Pons (tissue), 1 donor: Measurements from ENCODE around the gene LCOR.

Source experiments
- DNase-seq: peaks from one replicate; pipeline ENCODE4 v3.0.0-alpha.2; 2016; ENCODE audit warnings: low spot score

The LCOR gene

GRCh38 chr10:96987141-96987841 lies 155.2 kb downstream of the LCOR start:
- DNase-seq = no peak

DNA sequence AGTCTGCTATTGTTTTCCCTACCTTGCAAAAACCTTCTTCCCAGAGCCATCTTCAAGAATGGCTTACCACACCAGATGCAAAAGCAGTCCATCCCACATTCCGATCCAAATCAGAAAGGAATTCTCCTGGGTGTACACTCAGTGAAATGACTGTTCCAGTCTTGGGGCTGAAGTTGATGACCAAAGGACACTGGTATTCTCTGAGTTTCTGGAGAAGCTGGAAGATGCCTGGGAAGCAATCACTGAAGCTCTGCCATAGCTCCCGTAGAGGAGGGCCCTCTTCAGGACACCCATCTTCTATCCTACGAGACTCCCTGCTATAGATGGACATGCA lies 155.7 kb downstream of the LCOR start:
- no peak for DNase-seq

DNA sequence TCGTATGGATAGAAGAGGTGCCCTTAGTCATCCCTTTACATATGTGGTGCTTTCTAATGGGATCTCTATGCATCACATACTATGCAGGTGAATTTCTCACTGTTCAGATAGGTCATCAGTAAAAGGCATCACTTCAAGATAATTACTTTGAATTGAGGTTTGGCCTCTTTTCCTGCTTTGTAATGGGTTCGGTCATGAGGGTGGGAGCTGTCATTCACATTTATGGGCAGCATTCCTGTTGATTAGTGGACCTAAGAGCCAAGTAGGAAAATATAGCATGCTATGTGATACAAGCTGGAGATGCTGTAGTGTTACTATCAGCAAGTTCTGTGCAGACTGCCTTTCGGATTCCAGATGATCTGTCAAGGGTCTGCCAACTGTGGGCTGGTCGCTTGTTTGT lies 156.3 kb downstream of the LCOR start:
- DNase-seq = no peak

GRCh38 chr10:96991313-96991841 lies 159.3 kb downstream of the LCOR start:
- DNase-seq = no peak

GRCh38 chr10:96992721-96993120 lies 160.6 kb downstream of the LCOR start:
- no peak for DNase-seq

- DNase-seq = peak; percentile 20
Observed at GRCh38 chr10:96995851-96996250, 163.8 kb downstream of the LCOR start.

DNA sequence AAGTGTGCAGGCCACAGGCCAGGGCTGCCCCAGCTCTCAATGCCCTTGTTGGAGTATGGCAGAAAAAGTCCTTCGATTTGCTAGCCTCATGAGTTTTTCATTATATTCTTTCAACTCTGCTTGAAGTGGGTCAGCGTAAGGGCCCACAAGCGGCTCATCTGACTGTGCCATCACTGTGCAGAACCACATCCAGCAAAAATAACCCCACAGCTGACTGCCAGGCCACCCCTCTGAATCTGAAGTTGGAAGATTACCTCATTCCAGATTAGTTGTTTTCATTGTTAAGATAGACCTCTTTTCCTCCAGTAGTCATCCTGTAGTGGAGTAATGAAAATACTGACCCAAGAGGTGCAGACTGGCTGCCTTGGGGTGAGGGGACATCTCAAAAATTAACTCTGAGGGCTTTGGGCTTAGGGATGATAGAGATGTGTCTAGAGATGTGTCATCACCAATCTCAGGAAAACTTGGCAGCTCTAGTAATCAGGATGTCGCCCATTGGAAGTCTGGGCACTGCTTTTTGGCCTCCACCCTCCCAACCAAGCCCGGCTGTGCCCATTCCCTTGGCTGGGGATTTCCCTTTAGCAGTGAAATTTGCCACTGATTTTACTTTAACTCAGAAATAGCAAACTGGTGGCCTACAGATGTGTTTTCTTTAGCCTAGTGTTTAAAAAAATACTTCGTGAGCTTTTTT lies 164.3 kb downstream of the LCOR start:
- no peak for DNase-seq

DNA sequence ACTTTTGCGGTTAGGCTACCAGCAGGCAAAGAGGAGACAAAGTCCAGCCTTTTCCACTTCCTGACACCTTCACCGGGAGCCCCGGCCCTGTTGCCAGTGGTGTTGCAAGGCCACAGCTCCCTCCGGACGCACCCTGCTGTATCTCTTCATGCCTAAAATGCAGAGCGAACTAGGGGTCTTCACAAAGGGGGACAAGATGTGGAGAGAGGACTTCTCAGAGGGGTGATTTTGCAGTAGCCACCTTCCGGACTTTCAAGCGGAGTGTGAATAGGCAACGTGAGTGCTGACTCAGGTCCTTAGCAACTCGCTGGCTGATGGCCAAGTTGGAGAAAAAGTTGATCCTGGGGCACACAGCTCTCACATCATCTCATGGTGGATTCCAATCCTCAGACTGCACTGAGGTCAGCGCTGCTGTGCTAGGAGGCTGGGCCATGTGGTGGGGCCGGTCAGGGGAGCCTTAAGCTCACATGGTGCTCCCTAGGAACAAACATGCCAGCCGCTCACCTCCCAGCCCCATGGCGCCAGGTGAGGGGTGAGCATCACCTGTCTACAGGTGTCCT lies 166.3 kb downstream of the LCOR start:
- no peak for DNase-seq

DNA sequence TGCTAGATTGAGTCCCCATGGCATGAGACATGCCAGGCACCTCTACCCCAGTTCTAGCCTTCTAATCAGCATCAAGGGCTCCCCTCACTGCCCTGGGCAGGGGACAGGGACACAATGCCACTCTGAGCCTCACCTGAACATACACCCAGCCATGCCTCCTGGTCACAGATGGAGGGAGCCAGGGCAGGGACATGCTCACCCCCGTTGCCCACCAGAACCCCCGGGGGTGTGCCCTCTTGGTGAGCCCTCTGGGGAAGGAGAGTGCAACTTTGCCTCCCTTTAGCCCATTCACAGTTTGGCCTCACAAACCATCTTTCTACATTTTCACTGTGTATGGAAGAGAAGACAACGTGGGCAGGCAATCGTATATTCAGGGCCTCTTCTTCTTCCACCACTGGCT lies 167.2 kb downstream of the LCOR start:
- DNase-seq = no peak

- no peak for DNase-seq
Observed at GRCh38 chr10:96999987-97000386, 167.9 kb downstream of the LCOR start.

DNA sequence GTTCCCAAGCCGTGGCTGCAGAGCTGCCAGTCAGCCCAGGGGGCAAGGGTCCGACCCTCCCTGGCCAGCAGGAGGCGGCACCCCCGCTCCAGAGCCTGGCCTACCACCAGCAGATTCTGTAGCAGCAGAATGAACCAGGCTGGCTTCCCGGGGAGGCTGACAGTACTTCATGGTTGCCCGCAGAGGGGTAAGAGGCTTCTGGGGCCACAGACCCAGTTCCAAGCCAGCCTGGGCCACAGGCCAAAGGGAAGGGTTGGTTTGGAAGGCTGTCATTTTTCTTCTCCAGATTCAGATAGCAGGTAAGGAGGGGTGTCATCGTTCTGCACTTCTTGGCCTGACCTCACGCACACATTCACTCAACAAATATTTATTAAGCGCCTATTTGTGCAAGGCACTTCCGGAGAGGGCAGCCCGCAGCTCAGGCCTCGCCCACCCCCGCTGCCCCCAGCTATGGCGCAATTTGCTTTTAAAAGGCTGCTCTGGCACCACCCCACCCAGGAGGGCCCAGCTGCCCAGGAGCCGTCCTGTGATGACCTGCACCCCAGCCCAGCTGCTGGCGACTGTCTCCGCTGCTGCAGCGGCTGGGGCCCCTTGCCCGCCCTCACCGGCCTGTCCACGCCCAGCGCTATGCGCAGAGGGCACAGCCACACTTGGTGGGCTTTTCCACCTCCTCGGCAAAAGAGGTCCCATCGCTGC lies 168.5 kb downstream of the LCOR start:
- DNase-seq = no peak

- DNase-seq = no peak
Observed at GRCh38 chr10:97001183-97001991, 169.3 kb downstream of the LCOR start.

DNA sequence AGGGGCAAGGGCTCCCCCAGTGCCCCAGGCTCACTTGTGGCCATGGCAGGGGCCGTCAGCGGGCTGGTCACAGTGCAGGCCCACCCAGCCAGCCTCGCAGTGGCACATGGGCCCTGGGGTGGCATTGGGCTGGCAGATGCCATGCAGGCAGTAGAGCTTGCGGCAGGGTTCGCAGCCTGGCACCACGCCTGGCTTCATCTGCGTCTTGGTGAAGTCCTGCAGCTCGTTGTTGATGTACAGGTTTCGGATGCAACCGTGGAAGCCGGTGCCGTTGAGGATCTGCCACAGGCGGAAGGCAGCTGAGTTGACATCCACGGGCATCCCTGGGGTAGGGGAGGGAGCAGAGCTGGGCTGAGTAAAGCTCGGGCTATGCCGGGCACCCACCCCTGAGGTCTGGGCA lies 170.6 kb downstream of the LCOR start:
- no peak for DNase-seq

GRCh38 chr10:97003151-97003803 lies 171.2 kb downstream of the LCOR start:
- no peak for DNase-seq

DNA sequence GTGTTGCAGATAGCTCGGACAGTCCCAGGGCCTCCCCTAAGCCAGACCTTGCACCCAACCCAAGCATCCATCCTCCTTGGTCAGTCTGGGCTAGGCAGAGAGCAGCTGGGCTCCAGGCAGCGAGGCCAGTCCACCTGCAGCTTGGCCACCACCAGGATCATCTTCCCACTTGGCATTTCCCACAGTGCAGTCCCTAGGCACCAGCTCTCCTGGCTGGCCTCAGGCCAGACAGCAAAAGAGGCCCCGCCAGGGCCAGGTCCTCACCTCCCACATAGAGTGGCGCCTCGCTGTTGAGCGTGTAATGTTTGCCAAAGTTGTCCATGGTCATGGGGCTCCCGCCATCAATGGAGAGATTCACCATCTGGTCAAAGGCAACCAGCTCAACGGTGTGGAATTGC lies 171.7 kb downstream of the LCOR start:
- no peak for DNase-seq

GRCh38 chr10:97004591-97004990 lies 172.5 kb downstream of the LCOR start:
- no peak for DNase-seq

GRCh38 chr10:97005349-97005748 lies 173.3 kb downstream of the LCOR start:
- DNase-seq = no peak

- DNase-seq = no peak
Observed at GRCh38 chr10:97006364-97006763, 174.3 kb downstream of the LCOR start.

DNA sequence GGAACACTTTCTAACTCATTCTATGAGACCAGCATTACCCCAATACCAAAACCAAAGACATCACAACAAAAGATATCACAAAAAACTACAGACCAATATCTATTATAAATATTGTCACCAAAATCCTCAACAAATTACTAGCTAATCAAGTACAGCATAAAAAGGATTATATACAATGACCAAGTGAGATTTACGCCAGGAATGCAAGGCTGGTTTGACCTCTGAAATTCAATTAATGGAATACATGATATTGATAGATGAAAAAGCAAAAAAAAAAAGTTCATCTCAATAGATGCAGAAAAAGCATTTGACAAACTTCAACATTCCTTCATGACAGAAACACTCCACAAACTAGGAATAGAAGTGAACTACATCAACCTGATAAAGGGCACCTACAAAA lies 175.3 kb downstream of the LCOR start:
- no peak for DNase-seq

- no peak for DNase-seq
Observed at GRCh38 chr10:97010695-97011206, 178.7 kb downstream of the LCOR start.

DNA sequence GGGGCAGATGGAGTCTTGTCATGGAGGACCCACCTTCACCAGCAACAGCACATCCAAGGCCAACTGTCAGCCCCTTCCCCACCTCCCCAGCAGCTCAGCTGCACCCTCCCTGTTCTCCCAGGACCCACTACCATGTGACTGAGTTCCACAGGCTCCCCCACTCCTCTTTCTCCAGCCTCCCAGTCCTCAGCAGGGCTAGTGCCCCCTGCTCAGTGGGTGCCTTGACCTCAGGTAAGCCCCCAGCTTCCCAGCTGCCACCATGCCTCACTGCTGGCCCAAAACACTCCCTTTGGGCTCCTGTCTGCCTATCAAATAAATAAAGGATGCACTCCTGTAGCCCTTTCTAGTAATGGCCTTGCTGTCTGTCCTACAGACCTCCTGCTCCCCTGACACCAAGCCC lies 179.3 kb downstream of the LCOR start:
- DNase-seq = no peak
